CD4-positive, alpha-beta T cell treated with Interleukin-17A for 4 hours (primary cell): Measurements from ENCODE around the gene MGAT4A.
"Not testable (repeated sequence)": the region's sequence is repeated elsewhere in the genome, so short reads cannot be mapped to it uniquely, and the experiment has no call there.

ENCODE experiments used
- DNase-seq: peaks from one replicate; pipeline ENCODE4 v3.0.0-alpha.2; 2020; ENCODE audit warnings: mixed read lengths

MGAT4A gene

DNA sequence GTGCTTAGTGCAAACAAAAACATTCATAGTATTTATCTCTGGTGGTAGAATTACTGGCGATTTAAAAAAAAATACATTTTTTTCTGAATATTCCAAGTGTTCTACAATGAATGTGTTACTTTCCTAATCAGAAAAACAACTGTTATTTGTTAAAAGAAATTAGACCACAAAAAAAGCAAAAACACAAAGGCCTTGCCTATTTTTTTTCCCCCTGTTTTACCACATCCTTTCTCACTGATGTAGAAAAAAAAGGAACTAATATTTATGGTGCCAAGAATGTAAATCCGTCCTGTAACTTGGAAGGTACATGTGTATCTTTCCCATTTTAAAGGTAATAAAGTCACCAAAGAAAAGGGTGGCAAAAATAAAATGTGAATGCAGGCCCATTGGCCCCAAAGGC lies 28.4 kb upstream of the MGAT4A start:
- no peak for DNase-seq

DNA sequence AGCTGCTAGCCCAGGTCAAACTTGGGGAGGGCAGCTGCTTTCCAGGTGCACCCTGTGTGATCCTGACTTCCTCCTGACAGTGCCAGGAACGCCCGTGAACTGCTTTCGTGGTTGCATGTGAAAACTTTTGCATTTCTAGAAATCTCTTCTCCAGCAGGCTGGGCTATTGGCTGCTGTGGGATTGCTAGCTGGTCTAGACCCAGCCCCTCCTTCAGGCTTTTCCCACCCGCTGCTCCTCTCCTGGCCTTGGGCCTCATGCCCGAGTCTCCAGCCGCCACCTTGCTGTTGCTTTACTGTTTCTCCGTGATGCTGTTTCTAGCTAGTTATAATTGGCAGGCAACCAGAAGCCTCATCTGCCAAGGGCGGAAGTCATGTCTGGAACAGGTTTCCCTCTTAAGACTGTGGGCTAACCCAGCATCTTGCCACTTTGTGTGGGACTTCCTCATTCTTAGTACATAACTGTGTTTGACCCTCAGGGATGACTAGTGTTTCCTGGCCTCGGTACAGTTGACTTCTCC lies 27.0 kb upstream of the MGAT4A start:
- peak; percentile 77 for DNase-seq

DNA sequence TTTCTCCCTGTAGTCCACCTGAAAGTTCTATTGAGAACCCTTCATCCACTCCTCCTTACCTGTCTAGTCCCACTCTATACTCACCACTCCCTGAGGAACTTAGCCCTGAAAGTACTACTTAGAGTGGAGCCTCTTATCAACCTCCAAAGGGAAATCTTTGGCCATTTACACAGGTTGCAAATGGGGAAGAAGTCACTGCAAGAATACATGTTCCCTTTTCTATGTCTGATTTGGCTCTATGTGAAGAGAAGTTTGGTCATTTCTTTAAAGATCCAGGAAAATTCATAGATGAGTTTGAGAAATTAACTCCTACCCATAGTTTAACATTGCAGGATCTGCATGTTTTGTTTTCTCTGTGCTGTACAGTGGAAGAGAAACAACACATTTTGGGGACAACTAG lies 22.9 kb upstream of the MGAT4A start:
- DNase-seq, result no peak

DNA sequence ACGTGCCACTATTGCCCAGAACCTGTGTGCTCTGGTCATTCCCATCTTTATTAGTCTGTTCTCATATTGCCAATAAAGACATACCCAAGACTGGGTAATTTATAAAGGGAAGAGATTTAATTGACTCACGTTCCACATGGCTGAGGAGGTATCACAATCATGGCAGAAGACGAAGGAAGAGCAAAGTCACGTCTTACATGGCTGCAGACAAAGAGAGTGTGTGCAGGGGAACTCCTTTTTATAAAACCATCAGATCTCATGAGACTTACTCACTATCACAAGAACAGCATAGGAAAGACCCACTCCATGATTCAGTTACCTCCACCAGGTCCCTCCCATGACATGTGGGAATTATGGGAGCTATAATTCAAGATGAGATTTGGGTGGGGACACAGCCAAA lies 21.8 kb upstream of the MGAT4A start:
- not testable (repeated sequence) for DNase-seq

DNA sequence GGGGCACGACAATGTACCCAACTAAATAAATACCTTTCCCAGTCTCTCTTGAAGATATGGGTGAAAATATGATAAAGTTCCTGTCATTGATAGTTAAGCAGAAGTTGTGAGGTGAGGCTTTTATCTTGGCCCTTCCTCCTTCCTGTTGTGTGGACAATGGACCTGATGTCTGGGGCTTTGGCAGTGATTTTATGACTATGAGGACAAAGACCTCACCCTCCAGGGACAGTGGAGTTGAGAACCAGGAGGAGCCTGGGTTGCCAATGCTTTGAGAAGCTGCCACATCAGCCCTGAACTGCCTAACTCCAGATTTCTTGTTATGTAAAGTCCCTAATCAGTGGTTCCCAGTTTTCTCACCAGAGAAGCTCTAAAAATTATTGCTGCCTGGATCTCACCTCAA lies 20.8 kb upstream of the MGAT4A start:
- no peak for DNase-seq

DNA sequence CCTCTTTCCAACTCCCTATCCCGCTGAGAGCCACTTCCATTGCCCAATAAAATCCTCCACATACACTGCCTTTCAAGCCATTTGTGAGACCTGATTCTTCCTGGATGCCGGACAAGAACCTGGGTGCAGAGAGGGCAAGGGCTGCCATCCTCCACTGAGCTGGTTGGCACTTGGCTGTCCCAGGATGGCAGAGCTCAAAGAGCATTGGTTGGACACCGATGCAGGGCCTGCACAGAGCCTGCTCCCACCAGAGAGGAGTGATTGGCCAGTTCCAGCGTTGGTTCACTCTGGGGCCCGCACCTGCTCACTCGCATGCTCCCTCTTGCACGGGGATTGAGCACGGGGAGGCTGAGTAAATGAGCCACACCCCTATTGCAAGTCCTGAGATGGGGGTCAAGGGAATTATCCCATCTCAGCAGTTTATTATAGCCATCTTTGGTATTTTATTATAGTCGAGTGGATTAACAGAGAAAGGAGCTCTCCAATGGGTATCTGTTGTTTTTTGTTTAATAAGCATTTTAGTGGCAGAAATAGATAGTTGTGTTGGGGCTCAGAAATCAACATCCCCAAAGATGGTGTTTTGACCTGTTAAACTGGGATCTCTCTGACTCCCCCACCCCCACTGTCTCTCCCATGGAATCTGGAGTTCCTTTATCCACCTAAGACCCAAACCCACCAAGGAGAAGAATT lies 19.8 kb upstream of the MGAT4A start:
- no peak for DNase-seq

DNA sequence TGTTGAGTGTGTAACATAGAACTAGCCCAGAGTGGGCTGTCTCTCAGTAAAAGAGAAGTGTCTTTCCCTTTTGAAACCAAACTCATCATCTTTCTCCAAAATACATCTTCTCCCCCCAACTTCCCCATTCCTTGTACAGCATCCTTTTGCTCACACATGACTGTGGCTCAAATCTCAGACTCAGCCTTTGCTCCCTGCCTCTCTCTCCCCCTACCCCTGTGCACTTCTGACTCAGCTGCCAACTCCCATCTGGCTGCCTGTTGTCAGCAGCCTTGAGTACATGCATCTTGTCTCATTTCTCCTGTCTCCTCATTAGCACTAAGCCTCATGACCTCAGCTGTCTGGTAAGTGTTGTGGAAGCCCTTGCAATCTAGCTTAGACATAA lies 18.1 kb upstream of the MGAT4A start:
- no peak for DNase-seq

DNA sequence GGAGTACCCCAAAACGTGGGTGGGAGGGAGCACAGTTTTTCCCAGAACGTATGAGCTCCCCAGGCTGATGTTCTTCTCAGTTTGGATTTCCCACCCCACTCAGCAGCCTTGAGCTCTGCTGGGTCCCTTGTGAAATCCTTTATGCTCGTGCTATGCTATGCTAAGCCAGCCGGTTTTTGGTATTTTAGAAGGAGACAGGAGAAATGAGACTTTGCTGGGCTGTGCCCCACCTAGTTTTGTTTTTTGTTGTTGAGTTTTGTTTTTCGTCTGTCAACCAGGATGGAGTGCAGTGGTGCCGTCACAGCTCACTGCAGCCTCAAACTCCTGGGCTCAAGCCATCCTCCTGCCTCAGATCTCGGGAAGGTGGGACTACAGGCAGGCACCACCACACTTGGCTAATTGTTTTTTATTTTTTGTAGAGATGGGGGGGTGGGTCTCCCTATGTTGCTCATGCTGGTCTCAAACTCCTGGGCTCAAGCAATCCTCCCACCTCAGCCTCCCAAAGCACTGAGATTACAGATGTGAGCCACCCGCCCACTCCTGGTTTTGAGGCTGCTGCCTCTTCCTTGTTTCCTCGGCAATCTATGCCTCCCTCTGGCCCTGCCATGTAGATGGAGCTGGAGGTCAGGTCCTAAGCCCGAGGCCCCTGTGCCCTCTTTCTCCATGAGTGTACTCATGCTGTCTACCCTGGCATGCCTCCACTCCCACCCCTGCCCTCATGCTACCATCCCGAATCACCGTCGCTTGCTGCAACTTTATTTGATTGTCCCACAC lies 17.5 kb upstream of the MGAT4A start:
- DNase-seq, result no peak

DNA sequence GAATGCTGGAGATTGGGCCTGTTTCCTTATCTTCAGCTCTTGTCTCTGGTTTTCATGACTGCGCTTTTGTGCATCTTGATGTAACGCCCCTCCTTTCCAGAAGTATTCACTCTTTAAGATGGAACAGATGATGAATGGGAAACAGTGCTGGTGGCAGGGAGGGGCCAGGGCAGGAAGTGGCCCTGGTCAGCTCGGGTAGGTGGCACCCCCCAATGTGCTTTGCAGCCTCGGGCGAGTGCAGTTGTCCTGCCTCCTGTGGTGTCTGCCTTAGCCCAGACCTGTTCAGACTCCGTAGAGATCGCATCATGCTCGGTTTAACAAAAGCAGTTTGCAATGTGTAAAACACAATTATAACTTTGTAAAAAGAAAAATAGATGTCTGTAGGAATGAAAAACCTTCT lies 17.0 kb upstream of the MGAT4A start:
- no peak for DNase-seq

DNA sequence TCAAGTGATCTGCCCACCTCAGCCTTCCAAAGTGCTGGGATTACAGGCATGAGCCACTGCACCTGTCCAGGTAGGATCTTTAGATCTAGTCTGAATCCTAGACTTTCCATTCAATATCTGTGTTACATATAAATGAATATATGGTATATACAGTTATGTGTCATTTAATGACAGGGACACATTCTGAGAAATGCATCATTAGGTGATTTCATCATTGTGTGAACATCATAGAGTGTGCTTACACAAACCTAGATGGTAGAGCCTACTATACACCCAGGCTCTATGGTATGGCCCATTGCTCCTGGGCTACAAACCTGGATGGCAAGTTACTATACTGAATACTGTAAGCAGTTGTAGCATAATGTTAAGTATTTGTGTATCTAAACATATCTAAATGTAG lies 15.5 kb upstream of the MGAT4A start:
- DNase-seq, result no peak

DNA sequence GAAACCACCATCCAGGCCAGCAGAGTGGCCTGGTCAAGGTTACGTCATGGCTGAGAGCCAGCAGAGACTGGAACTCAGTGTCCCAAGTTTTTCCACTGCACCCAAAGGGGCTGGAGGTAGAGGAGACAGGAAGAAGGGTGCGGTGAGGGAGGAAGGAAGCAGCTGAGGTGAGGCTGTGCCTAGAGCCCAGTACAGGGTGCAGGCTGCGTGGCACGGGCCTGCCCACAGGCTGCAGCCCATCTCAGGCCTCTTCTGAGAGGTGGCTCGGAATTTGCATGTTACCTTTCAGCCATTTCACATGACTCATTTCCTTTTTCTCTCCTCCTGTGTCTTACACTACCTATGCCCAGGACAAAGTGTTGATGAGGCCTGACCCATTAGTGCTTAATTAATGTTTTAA lies 13.7 kb upstream of the MGAT4A start:
- no peak for DNase-seq

DNA sequence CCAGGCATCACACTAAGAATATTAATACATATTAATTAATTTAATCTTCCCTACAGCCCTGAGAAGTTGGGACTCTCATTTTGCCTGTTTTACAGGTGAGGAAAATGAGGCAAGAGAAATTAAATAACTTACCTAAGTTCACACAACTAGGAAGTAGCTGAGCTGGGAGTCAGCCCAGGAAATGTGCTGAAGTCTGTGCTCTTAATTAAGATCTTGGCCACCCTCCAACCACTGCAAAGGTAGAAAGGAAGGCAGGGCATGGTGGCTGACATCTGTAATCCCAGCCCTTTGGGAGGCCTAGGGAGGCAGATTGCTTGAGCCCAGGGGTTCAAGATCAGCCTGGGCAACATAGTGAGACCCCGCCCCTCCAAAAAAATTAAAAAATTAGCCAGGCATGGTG lies 12.9 kb upstream of the MGAT4A start:
- DNase-seq, result peak; percentile 58

DNA sequence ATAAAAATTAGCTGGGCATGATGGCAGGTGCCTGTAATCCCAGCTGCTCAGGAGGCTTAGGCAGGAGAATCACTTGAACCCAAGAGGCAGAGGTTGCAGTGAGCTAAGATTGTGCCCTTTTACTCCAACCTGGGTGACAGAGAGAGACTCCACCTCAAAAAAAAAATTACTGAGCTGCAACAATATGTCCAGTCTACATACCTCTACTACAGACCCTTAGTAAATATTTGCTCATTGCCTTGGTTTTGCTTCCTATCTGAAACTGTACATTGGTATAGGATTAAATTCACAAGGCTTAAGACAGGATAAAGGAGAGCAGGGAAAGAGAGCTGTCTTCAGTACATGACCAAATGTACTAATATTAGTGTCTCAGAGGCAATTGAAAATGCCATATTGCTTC lies 8.1 kb upstream of the MGAT4A start:
- DNase-seq, result no peak

DNA sequence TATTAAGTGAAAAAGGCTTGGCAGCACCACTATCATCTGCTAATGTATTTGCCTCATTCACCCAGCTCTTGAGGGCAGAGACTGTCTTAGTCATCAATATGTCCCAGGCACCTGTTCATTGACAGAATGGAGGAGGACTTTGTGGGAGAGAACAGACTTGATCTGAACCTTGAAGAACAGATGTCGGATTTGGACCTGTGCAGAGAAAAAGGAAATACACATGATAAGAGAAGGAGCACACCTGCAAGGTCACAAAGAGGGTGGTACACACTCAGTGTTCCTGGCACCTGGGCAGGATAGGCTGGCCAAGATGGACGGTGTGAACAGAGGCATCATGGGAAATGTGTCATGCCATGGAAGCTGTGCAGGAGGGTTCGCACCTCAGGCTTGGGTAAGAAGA lies 7.4 kb upstream of the MGAT4A start:
- no peak for DNase-seq

DNA sequence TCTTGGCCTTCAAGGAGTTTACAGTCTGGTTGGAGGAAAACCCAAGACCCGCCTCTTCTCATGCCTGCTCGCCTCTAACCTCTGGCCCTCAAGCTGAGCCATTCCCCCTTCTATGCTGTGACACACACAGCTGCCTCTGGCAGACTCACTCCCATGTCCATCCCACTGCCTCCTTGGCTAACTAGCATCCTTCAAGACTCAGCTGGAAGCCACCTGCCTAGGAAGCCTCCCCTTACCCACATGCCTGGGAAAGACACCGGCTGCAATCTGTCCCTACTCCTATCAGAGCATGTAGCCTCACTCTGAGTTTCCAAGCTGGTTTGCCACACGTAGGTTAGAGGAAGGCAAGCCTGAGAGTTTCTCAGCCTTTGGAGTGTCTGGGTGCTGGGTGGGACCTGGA lies 6.9 kb upstream of the MGAT4A start:
- no peak for DNase-seq

DNA sequence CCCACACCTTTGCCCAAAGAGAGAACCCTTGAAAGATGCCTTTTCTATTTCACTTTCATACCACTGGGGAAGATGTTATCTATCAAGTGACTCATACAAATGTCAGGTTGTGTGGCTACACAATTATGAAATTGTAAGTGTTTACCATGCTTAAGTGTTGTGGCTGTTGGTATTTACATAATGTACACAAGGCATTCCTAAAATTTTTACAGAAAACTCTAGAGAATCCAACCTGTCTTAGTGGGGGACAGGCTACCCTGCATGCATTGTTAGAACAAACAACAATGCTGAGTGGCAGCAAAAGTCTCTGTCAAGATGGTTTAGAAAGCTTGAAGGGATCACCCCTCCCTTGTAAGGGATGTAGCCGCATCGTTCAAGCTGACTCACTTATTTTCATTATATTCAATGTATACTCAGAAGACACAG lies 5.5 kb upstream of the MGAT4A start:
- DNase-seq, result peak; percentile 59

DNA sequence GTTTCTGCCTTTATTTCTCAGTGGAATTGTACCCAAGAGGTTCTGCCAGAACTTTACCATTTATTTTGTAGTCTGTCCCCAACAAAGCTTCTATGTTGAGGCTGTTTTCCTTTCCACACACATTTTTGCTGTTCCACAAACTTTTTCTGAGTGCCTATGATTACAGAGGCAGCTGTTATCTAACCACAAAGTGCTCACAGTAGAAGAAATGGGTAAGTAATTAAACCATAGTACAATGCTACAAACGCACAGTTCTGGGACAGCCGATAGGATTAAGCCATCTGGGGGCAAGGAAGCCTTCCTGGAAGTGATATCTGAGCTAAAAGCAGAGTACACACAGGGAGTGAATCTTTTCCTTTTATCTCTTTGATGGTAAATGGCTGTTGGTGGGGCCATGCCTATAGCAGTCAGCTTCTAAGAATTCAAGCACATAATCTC lies 3.9 kb upstream of the MGAT4A start:
- no peak for DNase-seq

DNA sequence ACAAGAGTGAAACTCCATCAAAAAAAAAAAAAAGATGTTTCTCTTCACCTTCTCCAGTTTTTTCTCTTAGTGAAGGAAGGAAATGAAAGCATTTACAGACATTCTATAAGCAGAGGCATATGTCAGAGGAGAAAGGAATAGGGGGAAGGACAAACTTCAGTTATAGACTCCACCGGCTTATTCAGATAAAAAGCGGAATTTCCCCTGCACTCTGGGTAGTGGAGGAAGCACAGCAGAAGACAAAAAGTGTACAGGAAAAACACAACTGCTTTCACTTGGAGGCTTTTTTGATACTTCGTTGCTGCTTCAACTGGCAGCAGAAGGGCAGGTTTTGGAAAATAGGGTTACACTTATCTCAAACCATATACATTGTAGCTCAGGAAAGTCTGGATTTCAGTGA lies 3.2 kb upstream of the MGAT4A start:
- no peak for DNase-seq

DNA sequence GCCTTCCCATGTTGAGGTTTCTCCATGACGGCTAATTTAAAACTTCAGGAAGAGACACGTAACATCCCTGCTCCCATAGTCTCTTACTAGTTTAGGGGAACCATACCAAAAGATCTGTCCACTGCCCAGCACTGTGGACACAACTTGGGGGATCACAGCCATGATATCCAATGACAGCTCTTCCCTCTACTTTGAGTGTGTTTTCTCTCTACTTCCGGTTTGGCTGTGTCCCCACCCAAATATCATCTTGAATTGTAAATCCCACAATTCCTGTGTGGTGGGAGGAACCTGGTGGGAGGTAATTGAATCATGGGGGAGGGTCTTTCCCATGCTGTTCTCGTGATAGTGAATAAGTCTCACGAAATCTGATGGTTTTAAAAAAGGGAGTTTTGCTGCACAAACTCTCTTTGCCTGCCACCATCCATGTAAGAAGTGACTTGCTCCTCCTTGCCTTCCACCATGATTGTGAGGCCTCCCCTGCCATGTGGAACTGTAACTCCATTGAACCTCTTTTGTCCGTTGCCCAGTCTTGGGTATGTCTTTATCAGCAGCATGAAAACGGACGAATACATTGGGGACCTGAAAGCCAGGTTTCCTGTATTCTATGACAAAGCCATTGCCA lies 1.6 kb upstream of the MGAT4A start:
- DNase-seq, result no peak

DNA sequence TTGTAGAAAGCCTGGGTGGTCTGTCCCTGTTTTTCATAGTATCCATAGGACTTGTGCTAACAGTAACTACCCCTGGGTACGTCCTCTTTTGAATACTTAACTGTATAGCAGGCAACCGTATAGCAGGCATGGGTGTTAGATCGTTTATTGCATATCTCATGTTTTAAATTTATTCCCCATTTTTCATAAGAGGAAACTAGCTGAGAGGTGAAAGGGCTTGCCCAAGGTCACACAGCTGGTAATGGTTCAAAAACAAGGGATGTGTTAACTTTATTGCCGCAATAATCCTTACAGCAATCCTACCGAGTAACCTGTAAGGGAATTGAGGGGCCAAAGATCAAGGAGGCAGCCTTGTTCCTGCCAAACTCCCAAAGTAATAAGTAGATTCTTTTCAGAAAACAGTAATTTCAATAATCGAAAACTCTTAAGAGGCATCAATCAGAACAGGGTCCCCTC lies 990 bp upstream of the MGAT4A start:
- DNase-seq, result no peak

DNA sequence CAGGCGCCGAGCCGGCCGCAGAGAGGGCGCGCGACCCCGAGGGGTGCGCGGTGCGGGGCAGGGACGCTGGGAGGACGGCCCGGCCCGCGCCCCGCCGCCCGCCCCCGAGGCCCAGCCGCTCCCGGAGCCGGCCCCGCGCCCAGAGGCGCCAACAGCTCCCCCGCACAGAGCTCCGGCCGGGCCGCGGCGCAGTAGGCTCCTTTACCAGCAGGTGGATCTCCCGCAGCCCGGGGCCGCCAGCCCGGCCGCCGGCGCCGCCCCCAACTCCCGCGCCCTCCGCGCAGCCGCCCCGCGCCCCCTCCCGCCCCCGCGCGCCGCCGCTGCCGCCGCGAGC lies 258 bp downstream of the MGAT4A start:
- DNase-seq, result no peak

DNA sequence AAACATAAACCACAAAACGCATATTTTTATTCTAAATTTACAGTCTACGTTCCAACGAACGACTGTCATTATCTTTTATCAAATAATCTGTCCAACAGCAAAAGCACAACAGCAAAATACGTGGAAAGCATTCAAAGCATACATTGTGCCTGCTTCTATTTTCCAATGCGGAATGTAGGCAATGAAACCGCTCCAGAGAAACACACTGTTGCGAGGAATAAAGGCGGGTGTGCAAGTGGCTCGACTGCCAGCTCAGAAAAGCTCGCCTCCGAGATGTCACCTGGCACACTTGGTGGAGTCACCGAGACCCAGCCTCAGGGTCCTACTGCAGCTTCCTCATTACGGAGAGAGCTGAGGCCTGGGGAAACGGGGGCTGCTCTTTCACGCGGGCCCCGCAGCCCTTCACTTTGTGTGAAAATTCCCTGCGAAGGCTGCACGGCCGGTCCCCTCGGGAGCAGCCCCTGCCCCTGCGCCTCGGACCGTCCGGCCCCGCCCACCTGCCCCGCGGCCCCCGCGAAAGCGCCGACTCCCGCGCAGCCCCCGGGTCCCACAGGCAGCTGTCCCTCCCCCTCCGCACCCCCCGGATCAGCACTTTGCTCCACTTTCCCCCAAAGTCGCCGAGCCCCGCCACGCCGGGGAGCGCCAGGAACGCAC lies 752 bp downstream of the MGAT4A start:
- peak; percentile 77 for DNase-seq

DNA sequence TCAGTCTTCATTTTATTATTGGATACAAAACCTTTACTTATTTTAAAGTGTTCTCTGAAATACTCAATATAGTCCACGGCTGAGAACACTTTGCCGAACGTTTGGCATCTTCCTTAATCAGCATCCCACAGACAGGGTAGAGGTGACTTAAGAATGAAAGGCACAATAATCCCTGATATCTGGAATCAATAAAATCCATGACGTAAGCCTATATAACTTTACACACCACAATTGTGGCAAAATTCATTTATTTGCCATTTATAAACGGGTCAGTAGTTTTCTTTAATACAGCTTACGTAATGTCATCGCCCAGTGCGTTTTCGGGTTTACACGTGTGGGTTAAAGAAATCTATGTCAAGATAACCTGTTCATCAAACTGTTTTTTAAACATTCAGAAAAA lies 1.3 kb downstream of the MGAT4A start:
- no peak for DNase-seq
